Measurements from ENCODE around the gene OR9Q1.

GRCh38 chr11:58186938-58187337 lies 163.3 kb downstream of the OR9Q1 start:
- TF ChIP-seq POLR2A (IDR thresholded peaks at IDR 0.05; ENCODE audit: low read length) (no peak), GATA1 (IDR thresholded peaks at IDR 0.05; ENCODE audit: low read depth, low read length) (no peak)

Measured in erythroblast (primary cell).